IMR-90 (cell line): ENCODE data around the gene ATP2C2. TPM values are rescaled to one million over a fixed set of nuclear protein-coding genes. Genes with fewer than 3 reads are reported as not detected.

ENCODE experiments used
- ATAC-seq: fragments of 200-7000 bp; cut with Tn5 transposase; 2 replicates; pipeline ENCODE4 v1.9.1; 2020; ENCODE audit warnings: low read depth, mild to moderate bottlenecking, moderate library complexity
- BruUV-seq: library from RNA; stranded (reverse); fragments of 400-500 nt; replicated peaks from 2 replicates; lab custom pipeline; 2021; lab: Mats Ljungman, UMichigan
- CTCF ChIA-PET: fragments of 300-600 bp; formaldehyde crosslinking; extraction: SDS; loops from one replicate; lab custom pipeline; 2021; ENCODE audit warnings: antibody characterized with exemption; lab: Yijun Ruan, JAX
- POLR2A ChIA-PET: fragments of 300-600 bp; sonication (Branson Sonifier 250); formaldehyde crosslinking; loops from one replicate; lab custom pipeline; 2022; ENCODE audit warnings: antibody characterized with exemption; ENCODE audit not compliant: unreplicated experiment; lab: Charles Lee
- DNase-seq: peaks from one replicate; pipeline ENCODE4 v3.0.0; 2013
- H2AFZ ChIP-seq: replicated peaks from 2 replicates; pipeline ENCODE3; 2013; ENCODE audit warnings: low read length, mild to moderate bottlenecking; ENCODE audit not compliant: poor library complexity
- H2AK5ac ChIP-seq: 2 replicates; pipeline ENCODE4 v1.6.1; 2013; ENCODE audit warnings: low read depth, low read length, inconsistent platforms
- H2AK9ac ChIP-seq: replicated peaks from 2 replicates; pipeline ENCODE3; 2013; ENCODE audit warnings: mild to moderate bottlenecking, low read depth, low read length, moderate library complexity; ENCODE audit not compliant: poor library complexity
- H2BK120ac ChIP-seq: 2 replicates; pipeline ENCODE4 v1.6.1; 2013; ENCODE audit warnings: low read depth, low read length, inconsistent platforms
- H2BK15ac ChIP-seq: 3 replicates; pipeline ENCODE4 v1.6.1; 2013; ENCODE audit warnings: low read depth, low read length, inconsistent platforms
- H2BK20ac ChIP-seq: 2 replicates; pipeline ENCODE4 v1.6.1; 2013; ENCODE audit warnings: low read depth, mild to moderate bottlenecking, inconsistent platforms, low read length, moderate library complexity
- H2BK5ac ChIP-seq: 2 replicates; pipeline ENCODE4 v1.6.1; 2013; ENCODE audit warnings: mild to moderate bottlenecking, low read depth, low read length, inconsistent platforms; ENCODE audit not compliant: poor library complexity, severe bottlenecking
- H3K14ac ChIP-seq: replicated peaks from 2 replicates; pipeline ENCODE4 v1.6.1; 2013; ENCODE audit warnings: low read depth, low read length, inconsistent platforms
- H3K18ac ChIP-seq: 2 replicates; pipeline ENCODE4 v1.6.1; 2013; ENCODE audit warnings: low read depth, low read length, control low read depth
- H3K23ac ChIP-seq: 2 replicates; pipeline ENCODE4 v1.6.1; 2013; ENCODE audit warnings: low read depth, low read length, inconsistent platforms
- H3K27ac ChIP-seq: 2 replicates; pipeline ENCODE4 v1.5.1; 2013; ENCODE audit warnings: mild to moderate bottlenecking, control low read depth, low read length; ENCODE audit not compliant: insufficient read depth
- H3K27me3 ChIP-seq: 2 replicates; pipeline ENCODE4 v1.6.1; 2013; ENCODE audit warnings: low read length; ENCODE audit not compliant: control insufficient read depth, insufficient read depth
- H3K36me3 ChIP-seq: 2 replicates; pipeline ENCODE4 v1.6.1; 2013; ENCODE audit warnings: low read length, mixed read lengths; ENCODE audit not compliant: control insufficient read depth, insufficient read depth
- H3K4ac ChIP-seq: 2 replicates; pipeline ENCODE4 v1.6.1; 2013; ENCODE audit warnings: low read depth, low read length, inconsistent platforms
- H3K4me1 ChIP-seq: 2 replicates; pipeline ENCODE4 v1.6.1; 2013; ENCODE audit warnings: low read length, mixed read lengths; ENCODE audit not compliant: control insufficient read depth, insufficient read depth
- H3K4me2 ChIP-seq: 2 replicates; pipeline ENCODE4 v1.6.1; 2013; ENCODE audit warnings: low read depth, mild to moderate bottlenecking, control low read depth, low read length, moderate library complexity
- H3K4me3 ChIP-seq: 2 replicates; pipeline ENCODE4 v1.5.1; 2013; ENCODE audit warnings: low read depth, mild to moderate bottlenecking, control low read depth, low read length, moderate library complexity; ENCODE audit not compliant: insufficient read depth
- H3K56ac ChIP-seq: 2 replicates; pipeline ENCODE4 v1.6.1; 2013; ENCODE audit warnings: low read length, inconsistent platforms; ENCODE audit not compliant: insufficient read depth; ENCODE audit errors: extremely low read depth
- H3K79me1 ChIP-seq, 2 experiments: 2 replicates each; pipeline ENCODE4 v1.6.1; 2013; ENCODE audit warnings: low read length in 2 of 2, inconsistent platforms in 1 of 2, low read depth in 1 of 2
- H3K9ac ChIP-seq: 2 replicates; pipeline ENCODE4 v1.6.1; 2013; ENCODE audit warnings: low read depth, low read length, control low read depth
- H3K9me1 ChIP-seq: 2 replicates; pipeline ENCODE4 v1.6.1; 2013; ENCODE audit warnings: low read length, inconsistent platforms; ENCODE audit not compliant: insufficient read depth
- H3K9me3 ChIP-seq: 2 replicates; pipeline ENCODE4 v1.6.1; 2013; ENCODE audit warnings: low read length; ENCODE audit not compliant: control insufficient read depth, insufficient read depth
- H4K20me1 ChIP-seq: 2 replicates; pipeline ENCODE4 v1.6.1; 2013; ENCODE audit warnings: low read length, inconsistent platforms; ENCODE audit not compliant: insufficient read depth
- H4K5ac ChIP-seq: 2 replicates; pipeline ENCODE4 v1.6.1; 2013; ENCODE audit warnings: mild to moderate bottlenecking, low read depth, low read length, control low read depth
- H4K8ac ChIP-seq, 2 experiments: 2 replicates each; pipeline ENCODE4 v1.6.1; 2013; ENCODE audit warnings: low read depth in 2 of 2, low read length in 2 of 2, control low read depth in 1 of 2, inconsistent platforms in 1 of 2
- H4K91ac ChIP-seq: 2 replicates; pipeline ENCODE4 v1.6.1; 2013; ENCODE audit warnings: low read depth, low read length, inconsistent platforms; ENCODE audit not compliant: insufficient read depth
- BHLHE40 ChIP-seq: fragments of 150-350 bp; IDR thresholded peaks from 2 replicates; pipeline ENCODE4 v1.6.1; 2016; ENCODE audit warnings: mild to moderate bottlenecking, low read depth, low read length
- CEBPB ChIP-seq: IDR thresholded peaks from 2 replicates; pipeline ENCODE4 v1.6.1; 2012; ENCODE audit warnings: low read depth, low read length, improper control_type of control experiment
- CHD1 ChIP-seq: IDR thresholded peaks from 2 replicates; pipeline ENCODE4 v1.6.1; 2012; ENCODE audit warnings: low read depth, low read length, improper control_type of control experiment
- CTCF ChIP-seq: conservative IDR thresholded peaks from 2 replicates; pipeline ENCODE4 v1.5.1; 2012; ENCODE audit warnings: mild to moderate bottlenecking, low read depth, low read length, improper control_type of control experiment
- ELK1 ChIP-seq: fragments of 150-350 bp; IDR thresholded peaks from 2 replicates; pipeline ENCODE4 v1.6.1; 2016; ENCODE audit warnings: low read depth, mild to moderate bottlenecking, low read length, moderate library complexity, borderline replicate concordance
- FOS ChIP-seq: fragments of 150-350 bp; IDR thresholded peaks from 2 replicates; pipeline ENCODE4 v1.6.1; 2016; ENCODE audit warnings: low read depth, low read length
- MAFK ChIP-seq: IDR thresholded peaks from 2 replicates; pipeline ENCODE4 v1.6.1; 2012; ENCODE audit warnings: low read depth, low read length, improper control_type of control experiment
- MAZ ChIP-seq: IDR thresholded peaks from 2 replicates; pipeline ENCODE4 v1.6.1; 2012; ENCODE audit warnings: low read depth, mild to moderate bottlenecking, low read length, improper control_type of control experiment, moderate library complexity, borderline replicate concordance
- MXI1 ChIP-seq: IDR thresholded peaks from 2 replicates; pipeline ENCODE4 v1.6.1; 2012; ENCODE audit warnings: low read depth, mild to moderate bottlenecking, low read length, moderate library complexity, borderline replicate concordance
- NFE2L2 ChIP-seq: fragments of 150-350 bp; IDR thresholded peaks from 2 replicates; pipeline ENCODE4 v1.6.1; 2016; ENCODE audit warnings: low read depth, mild to moderate bottlenecking, low read length
- POLR2A ChIP-seq: IDR thresholded peaks from 2 replicates; pipeline ENCODE4 v1.6.1; 2012; ENCODE audit warnings: mild to moderate bottlenecking, low read depth, low read length
- RAD21 ChIP-seq: IDR thresholded peaks from 2 replicates; pipeline ENCODE4 v1.6.1; 2012; ENCODE audit warnings: low read length, improper control_type of control experiment
- RCOR1 ChIP-seq: IDR thresholded peaks from 2 replicates; pipeline ENCODE4 v1.6.1; 2012; ENCODE audit warnings: mild to moderate bottlenecking, low read length, improper control_type of control experiment; ENCODE audit not compliant: insufficient replicate concordance
- RFX5 ChIP-seq: IDR thresholded peaks from 2 replicates; pipeline ENCODE4 v1.8.0; 2012; ENCODE audit warnings: low read depth, mild to moderate bottlenecking, low read length, moderate library complexity
- SMC3 ChIP-seq: fragments of 150-350 bp; IDR thresholded peaks from 2 replicates; pipeline ENCODE4 v1.6.1; 2016; ENCODE audit warnings: low read depth, mild to moderate bottlenecking, antibody characterized with exemption, low read length, moderate library complexity
- USF2 ChIP-seq: fragments of 150-350 bp; IDR thresholded peaks from 2 replicates; pipeline ENCODE4 v1.6.1; 2017; ENCODE audit warnings: mild to moderate bottlenecking, antibody characterized with exemption, low read length, low read depth
- WGBS, 2 experiments: methylation state at CpG; one replicate each; pipeline versions ENCODE4 v1.1.5 to v1.1.7; 2013; ENCODE audit warnings: missing lambda C conversion rate in 2 of 2; ENCODE audit not compliant: insufficient read length in 1 of 2; ENCODE audit errors: extremely low coverage in 2 of 2; 5-methylcytosine and 5-hydroxymethylcytosine counted together
- dilution Hi-C: fragments of 300-500 bp; cut with HindIII; formaldehyde crosslinking; loops from one replicate; pipeline ENCODE4 v1.14.3; 2018; ENCODE audit warnings: low sequenced_read_pairs; ENCODE audit not compliant: unreplicated experiment
- in situ Hi-C: fragments of 300-500 bp; cut with MboI; formaldehyde crosslinking; loops from 3 replicates; pipeline ENCODE4 v1.14.3; 2019; ENCODE audit warnings: low sequenced_read_pairs, inconsistent platforms, mixed read lengths
- intact Hi-C: fragments of 100-400 bp; cut with micrococcal nuclease; formaldehyde crosslinking; loops from 2 replicates; pipeline ENCODE4 v1.10.0; 2022
- polyA plus RNA-seq, 3 experiments: library from polyadenylated mRNA; depleted of rRNA; stranded (reverse); fragments of >200 nt; gene quantifications; 2 replicates each; pipeline ENCODE4 v1.2.3, GENCODE V29; 2012; ENCODE audit warnings: low replicate concordance in 1 of 3
- total RNA-seq: library from RNA; depleted of rRNA; stranded (reverse); fragments of >200 nt; gene quantifications from 2 replicates; pipeline ENCODE4 v1.2.3, GENCODE V29; 2012

ATP2C2 gene
- total and polyA plus RNA-seq, 2 of the 4 experiments (the other 2 are of a cell fraction): not detected

GRCh38 chr16:84408314-84408690 lies 40.0 kb downstream of the ATP2C2 start:
- no peak overlapping the region for H3K4me2 ChIP-seq
- H4K91ac ChIP-seq: no peak overlapping the region
- H2BK5ac ChIP-seq: no peak overlapping the region
- no peaks in the 10 kb centered on the region for H3K79me1 ChIP-seq
- H3K27me3 ChIP-seq: peaks cover 51% of the 10 kb centered on the region
- no peak overlapping the region for H3K23ac ChIP-seq
- in situ Hi-C loops: no loop called here
- H4K5ac ChIP-seq: no peak overlapping the region
- no peak overlapping the region for H2AK9ac ChIP-seq
- dilution Hi-C loops: no loop called here
- H3K27ac ChIP-seq: no peak overlapping the region
- POLR2A ChIA-PET: no interaction called here
- no peak overlapping the region for H3K18ac ChIP-seq
- no peak overlapping the region for H3K4ac ChIP-seq
- CTCF ChIA-PET: no interaction called here
- no peak overlapping the region for H2BK120ac ChIP-seq
- ATAC-seq (no peak), DNase-seq (no peak)
- no TSS peak for BruUV-seq
- H4K8ac ChIP-seq: no peak overlapping the region
- no peak overlapping the region for H2AK5ac ChIP-seq
- no peak overlapping the region for H3K56ac ChIP-seq
- H4K20me1 ChIP-seq: no peaks in the 10 kb centered on the region
- no peak overlapping the region for H3K14ac ChIP-seq
- H2BK20ac ChIP-seq: no peak overlapping the region
- H3K9me1 ChIP-seq: no peaks in the 10 kb centered on the region
- H3K4me1 ChIP-seq: no peaks in the 10 kb centered on the region
- TF ChIP-seq BHLHE40 (no peak), ELK1 (no peak), CEBPB (no peak), FOS (no peak), NFE2L2 (no peak), USF2 (no peak), SMC3 (no peak), CHD1 (no peak), RFX5 (no peak), RCOR1 (no peak), MAFK (no peak), POLR2A (no peak), CTCF (no peak), RAD21 (no peak), MXI1 (no peak), MAZ (no peak)
- no peak overlapping the region for H2AFZ ChIP-seq
- no peak overlapping the region for H3K9ac ChIP-seq
- H3K9me3 ChIP-seq: no peaks in the 10 kb centered on the region; the same call in 1 of the 2 replicates
- H2BK15ac ChIP-seq: no peak overlapping the region
- intact Hi-C loops: no loop called here
- no peaks in the 10 kb centered on the region for H3K36me3 ChIP-seq
- no peak overlapping the region for H3K4me3 ChIP-seq
- WGBS, 2 experiments: no CpG with 5 or more reads among the region's 10 CpGs
